ENCODE results near the gene MEF2C.

The MEF2C gene

DNA sequence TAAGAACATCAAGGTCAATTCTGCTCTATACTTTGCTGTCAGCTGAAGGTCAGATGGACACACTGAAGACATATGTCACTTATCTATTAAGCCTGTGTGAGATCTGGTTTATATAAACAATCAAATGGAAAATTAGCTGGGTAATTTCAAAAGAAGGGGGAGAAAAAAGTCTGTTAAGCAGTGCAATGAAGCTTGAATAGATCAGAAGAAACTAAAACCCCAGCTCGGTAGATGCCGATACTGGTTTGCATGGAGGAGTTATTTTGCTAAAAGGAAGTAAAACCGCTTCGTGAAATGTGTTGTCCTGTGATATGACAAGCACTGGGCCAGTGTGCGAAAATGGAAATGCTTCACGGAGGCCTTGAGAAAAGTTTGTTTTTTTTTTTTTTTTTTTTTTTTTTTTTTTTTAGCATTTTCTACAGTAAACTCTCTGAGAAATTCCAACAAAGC lies 148.8 kb downstream of the MEF2C start:
- DNase-seq (ENCODE audit: low read depth): no peak
- no peak overlapping the region for H3K4me3 ChIP-seq (ENCODE audit: low read length)
- TF ChIP-seq, protein P1, sequence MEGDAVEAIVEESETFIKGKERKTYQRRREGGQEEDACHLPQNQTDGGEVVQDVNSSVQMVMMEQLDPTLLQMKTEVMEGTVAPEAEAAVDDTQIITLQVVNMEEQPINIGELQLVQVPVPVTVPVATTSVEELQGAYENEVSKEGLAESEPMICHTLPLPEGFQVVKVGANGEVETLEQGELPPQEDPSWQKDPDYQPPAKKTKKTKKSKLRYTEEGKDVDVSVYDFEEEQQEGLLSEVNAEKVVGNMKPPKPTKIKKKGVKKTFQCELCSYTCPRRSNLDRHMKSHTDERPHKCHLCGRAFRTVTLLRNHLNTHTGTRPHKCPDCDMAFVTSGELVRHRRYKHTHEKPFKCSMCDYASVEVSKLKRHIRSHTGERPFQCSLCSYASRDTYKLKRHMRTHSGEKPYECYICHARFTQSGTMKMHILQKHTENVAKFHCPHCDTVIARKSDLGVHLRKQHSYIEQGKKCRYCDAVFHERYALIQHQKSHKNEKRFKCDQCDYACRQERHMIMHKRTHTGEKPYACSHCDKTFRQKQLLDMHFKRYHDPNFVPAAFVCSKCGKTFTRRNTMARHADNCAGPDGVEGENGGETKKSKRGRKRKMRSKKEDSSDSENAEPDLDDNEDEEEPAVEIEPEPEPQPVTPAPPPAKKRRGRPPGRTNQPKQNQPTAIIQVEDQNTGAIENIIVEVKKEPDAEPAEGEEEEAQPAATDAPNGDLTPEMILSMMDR (IDR thresholded peaks at IDR 0.05; ENCODE audit: insufficient read depth, low read depth, low read length, missing control alignments): no peak

DNA sequence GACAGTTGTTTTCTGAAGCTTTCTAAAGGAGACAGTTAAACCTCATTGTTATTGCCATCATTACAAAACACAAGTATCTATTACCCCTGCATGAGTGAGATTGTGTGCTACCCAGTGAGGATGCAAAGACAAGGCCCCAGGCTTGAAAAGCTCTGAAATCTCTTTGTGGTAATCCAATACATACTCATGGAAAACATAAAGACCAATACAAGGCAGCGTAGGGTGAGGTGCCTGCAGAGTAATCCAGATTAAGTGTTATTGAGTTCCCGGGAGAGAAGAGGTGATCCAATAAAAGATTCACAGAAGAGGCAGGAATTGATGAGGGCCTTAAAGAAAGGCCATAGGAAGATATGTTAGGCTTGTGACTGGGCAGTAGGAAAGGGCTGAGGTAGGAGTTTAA lies 150.1 kb downstream of the MEF2C start:
- H3K4me3 ChIP-seq (ENCODE audit: low read length): no peak overlapping the region
- TF ChIP-seq, protein P1 (IDR thresholded peaks at IDR 0.05; ENCODE audit: insufficient read depth, low read depth, low read length, missing control alignments): no peak
- DNase-seq (ENCODE audit: low read depth): no peak

DNA sequence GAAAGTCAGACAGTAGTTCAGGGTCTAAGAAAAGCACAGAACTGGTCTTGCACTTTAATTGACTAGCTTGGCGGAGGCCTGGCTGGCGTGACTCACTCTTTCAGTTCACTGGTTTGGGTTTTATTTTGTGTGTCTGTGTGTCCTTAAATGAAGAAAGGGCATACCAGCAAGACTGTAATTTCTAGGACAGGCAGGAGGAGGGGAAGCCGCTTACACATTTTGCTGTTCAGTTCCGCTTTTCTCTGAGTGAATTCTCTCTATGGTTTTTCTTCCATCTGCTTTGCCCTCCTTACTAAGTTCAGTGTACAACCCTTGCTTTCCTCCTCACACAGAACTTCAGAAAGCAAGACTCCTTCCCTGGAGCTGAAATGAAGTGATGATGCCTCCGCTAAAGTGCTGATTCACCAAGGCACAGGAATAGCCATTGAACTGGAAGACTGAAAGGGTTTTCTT lies 150.8 kb downstream of the MEF2C start:
- TF ChIP-seq, protein P1 (IDR thresholded peaks at IDR 0.05; ENCODE audit: insufficient read depth, low read depth, low read length, missing control alignments): no peak
- DNase-seq (ENCODE audit: low read depth): no peak
- no peak overlapping the region for H3K4me3 ChIP-seq (ENCODE audit: low read length)

DNA sequence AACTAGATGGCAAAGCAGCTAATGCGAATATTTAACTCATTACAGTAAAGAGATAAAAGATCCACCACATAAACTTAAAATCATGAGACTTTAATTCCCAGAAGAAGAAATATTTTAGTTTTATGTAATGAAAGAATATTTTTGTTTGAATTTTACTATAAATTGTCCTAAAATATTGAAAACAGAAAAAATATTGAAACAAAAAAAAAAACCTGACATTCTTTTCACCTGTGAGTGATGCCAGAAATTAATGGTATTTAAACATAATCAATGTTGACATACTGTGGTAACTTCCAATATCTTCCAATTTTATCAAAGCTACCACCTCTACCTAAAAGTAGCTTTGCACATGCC lies 153.2 kb downstream of the MEF2C start:
- TF ChIP-seq, protein P1 (IDR thresholded peaks at IDR 0.05; ENCODE audit: insufficient read depth, low read depth, low read length, missing control alignments): no peak
- H3K4me3 ChIP-seq (ENCODE audit: low read length): no peak overlapping the region
- no peak for DNase-seq (ENCODE audit: low read depth)

DNA sequence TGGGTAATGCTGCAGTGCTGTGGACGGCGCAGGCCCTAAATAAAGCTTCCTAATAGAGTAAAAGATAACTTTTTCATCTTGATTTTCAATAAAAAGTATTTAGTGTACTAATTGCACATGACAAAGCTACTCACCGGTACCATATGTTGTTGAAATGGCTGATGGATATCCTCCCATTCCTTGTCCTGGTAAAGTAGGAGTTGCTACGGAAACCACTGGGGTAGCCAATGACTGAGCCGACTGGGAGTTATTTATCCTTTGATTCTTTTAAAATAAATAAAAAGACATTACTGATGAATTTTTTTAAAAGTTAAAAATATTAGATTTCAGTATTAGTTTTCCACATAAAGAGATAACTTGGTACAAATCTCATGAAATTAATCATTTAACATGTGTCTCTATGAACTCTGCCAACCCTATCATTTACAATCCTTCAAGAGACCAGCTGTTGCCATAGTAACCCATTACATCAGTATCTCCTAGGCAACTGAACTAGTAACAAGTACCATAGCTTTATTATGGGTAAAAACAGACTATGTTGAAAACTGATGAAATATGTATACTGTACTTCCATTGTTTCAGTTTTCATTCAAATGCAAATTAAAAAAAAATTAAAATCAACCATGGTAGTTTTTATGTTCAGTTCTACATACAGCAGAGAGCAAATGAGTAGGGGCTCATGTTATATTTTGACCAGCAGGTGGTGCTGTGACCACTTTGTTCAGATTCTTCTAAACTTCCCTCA lies 153.7 kb downstream of the MEF2C start:
- no peak overlapping the region for H3K4me3 ChIP-seq (ENCODE audit: low read length)
- peak; percentile 77 for DNase-seq (ENCODE audit: low read depth)
- TF ChIP-seq, protein P1 (IDR thresholded peaks at IDR 0.05; ENCODE audit: insufficient read depth, low read depth, low read length, missing control alignments): peak; percentile 69

DNA sequence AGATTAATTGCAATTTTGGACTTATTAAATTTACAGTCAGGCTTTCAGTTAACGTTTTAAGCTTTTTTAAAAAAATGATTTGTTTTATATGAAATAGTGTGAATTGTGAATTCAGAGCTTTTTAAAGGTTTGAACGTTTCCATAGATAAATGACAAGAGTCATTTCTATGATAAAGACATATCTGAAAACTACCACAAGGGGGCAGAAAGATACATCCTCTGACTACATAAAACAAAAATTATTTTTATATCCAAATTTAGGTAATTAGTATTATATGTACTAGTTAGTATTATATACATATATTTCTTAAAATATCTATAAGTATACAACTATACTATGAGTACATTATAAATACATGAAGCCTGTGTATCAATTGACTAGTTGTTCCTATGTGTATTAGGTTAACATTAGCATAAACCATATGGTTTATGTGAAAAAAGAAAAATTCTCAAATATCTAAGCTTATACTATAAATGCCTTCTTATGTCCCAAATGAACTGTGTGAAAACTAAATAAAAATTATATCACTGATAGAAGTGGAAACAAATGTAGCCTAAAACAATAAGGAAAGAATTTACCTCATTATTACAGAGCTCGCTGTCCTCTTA lies 155.2 kb downstream of the MEF2C start:
- H3K4me3 ChIP-seq (ENCODE audit: low read length): no peak overlapping the region
- TF ChIP-seq, protein P1 (IDR thresholded peaks at IDR 0.05; ENCODE audit: insufficient read depth, low read depth, low read length, missing control alignments): peak; percentile 33
- DNase-seq (ENCODE audit: low read depth): peak; percentile 41

Measured in epithelial cell of esophagus (primary cell).